H1 (cell line): Measurements from ENCODE around the gene TRIM40. TPM values are rescaled to one million over a fixed set of nuclear protein-coding genes. Genes with fewer than 3 reads are reported as not detected.

ENCODE experiments used
- CTCF ChIA-PET: fragments of 300-600 bp; sonication (Branson Sonifier 250); formaldehyde crosslinking; loops from one replicate; lab custom pipeline; 2021; ENCODE audit not compliant: partially characterized antibody; lab: Charles Lee
- POLR2A ChIA-PET: fragments of 300-600 bp; sonication (Branson Sonifier 250); formaldehyde crosslinking; loops from one replicate; lab custom pipeline; 2021; ENCODE audit warnings: inconsistent platforms; ENCODE audit not compliant: partially characterized antibody; lab: Charles Lee
- DNase-seq, 2 experiments: peaks; one replicate each; pipeline versions ENCODE4 v3.0.0 to v3.0.0-alpha.2; 2010 to 2022; ENCODE audit warnings: low spot score in 2 of 2, low read depth in 1 of 2, mixed read lengths in 1 of 2
- FAIRE-seq: peaks from 2 replicates; lab custom pipeline; 2011; peaks lifted over from hg19 to GRCh38; lab: Jason Lieb, UNC
- H2AFZ ChIP-seq: 2 replicates; pipeline ENCODE4 v1.8.1; 2012; ENCODE audit warnings: low read length, inconsistent platforms
- H2AK5ac ChIP-seq: 2 replicates; pipeline ENCODE4 v1.6.1; 2013; ENCODE audit warnings: low read depth, low read length
- H2BK120ac ChIP-seq: replicated peaks from 2 replicates; pipeline ENCODE3; 2013; ENCODE audit warnings: low read depth, low read length, inconsistent platforms
- H2BK12ac ChIP-seq: 2 replicates; pipeline ENCODE4 v1.6.1; 2013; ENCODE audit warnings: low read depth, low read length
- H2BK15ac ChIP-seq: 2 replicates; pipeline ENCODE4 v1.6.1; 2013; ENCODE audit warnings: low read length
- H2BK20ac ChIP-seq: 2 replicates; pipeline ENCODE4 v1.6.1; 2013; ENCODE audit warnings: low read length
- H2BK5ac ChIP-seq: 2 replicates; pipeline ENCODE4 v1.6.1; 2013; ENCODE audit warnings: low read depth, low read length
- H3K14ac ChIP-seq: 2 replicates; pipeline ENCODE4 v1.6.1; 2013; ENCODE audit warnings: inconsistent platforms; ENCODE audit not compliant: insufficient read length
- H3K18ac ChIP-seq: 2 replicates; pipeline ENCODE4 v1.6.1; 2013; ENCODE audit warnings: low read length; ENCODE audit errors: extremely low read depth
- H3K23ac ChIP-seq: 2 replicates; pipeline ENCODE4 v1.6.1; 2013; ENCODE audit warnings: inconsistent platforms; ENCODE audit not compliant: insufficient read length
- H3K23me2 ChIP-seq: 2 replicates; pipeline ENCODE4 v1.6.1; 2013; ENCODE audit warnings: low read depth, low read length
- H3K27ac ChIP-seq: 2 replicates; pipeline ENCODE4 v1.6.1; 2011; ENCODE audit warnings: low read depth, low read length, inconsistent platforms
- H3K27me3 ChIP-seq, 4 experiments: replicated peaks in 1 of 4; 1 replicate in 1 of 4; 2 replicates in 3 of 4; pipeline versions ENCODE4 v1.6.1 to v1.8.1; 2011 to 2013; ENCODE audit warnings: low read length in 3 of 4, mild to moderate bottlenecking in 3 of 4, inconsistent platforms in 2 of 4, mixed read lengths in 2 of 4, moderate library complexity in 1 of 4; ENCODE audit not compliant: control insufficient read depth in 3 of 4, insufficient read depth in 3 of 4; ENCODE audit errors: extremely low read depth in 1 of 4
- H3K36me3 ChIP-seq, 4 experiments: 2 replicates each; pipeline versions ENCODE4 v1.6.1 to v1.8.1; 2011 to 2013; ENCODE audit warnings: mild to moderate bottlenecking in 4 of 4, low read length in 3 of 4, moderate library complexity in 2 of 4, control low read depth in 1 of 4, inconsistent platforms in 1 of 4; ENCODE audit not compliant: insufficient read depth in 4 of 4, control insufficient read depth in 2 of 4
- H3K4ac ChIP-seq: replicated peaks from 2 replicates; pipeline ENCODE3; 2013; ENCODE audit warnings: low read length, low read depth, mixed read lengths, inconsistent platforms; ENCODE audit not compliant: insufficient read length
- H3K4me1 ChIP-seq, 4 experiments: replicated peaks in 1 of 4; 1 replicate in 1 of 4; 2 replicates in 3 of 4; pipeline versions ENCODE4 v1.6.1 to v1.8.1; 2011 to 2013; ENCODE audit warnings: low read length in 3 of 4, inconsistent platforms in 2 of 4, mixed read lengths in 1 of 4; ENCODE audit not compliant: insufficient read depth in 4 of 4, control insufficient read depth in 3 of 4
- H3K4me2 ChIP-seq, 2 experiments: 2 replicates each; pipeline versions ENCODE4 v1.6.1 to v1.8.1; 2011 to 2013; ENCODE audit warnings: low read depth in 2 of 2, low read length in 2 of 2, control low read depth in 1 of 2, inconsistent platforms in 1 of 2, mild to moderate bottlenecking in 1 of 2; ENCODE audit not compliant: insufficient read depth in 1 of 2
- H3K4me3 ChIP-seq, 4 experiments: fragments of 200-600, 300-600 bp in 1 of 4; sonication (generic), shearing (Covaris generic), sonication (Bioruptor Twin) in 1 of 4; 2 replicates each; pipeline versions ENCODE4 v1.5.1 to v1.8.1; 2011 to 2016; ENCODE audit warnings: low read length in 4 of 4, low read depth in 3 of 4, control low read depth in 2 of 4, inconsistent platforms in 2 of 4, mild to moderate bottlenecking in 2 of 4, mixed read lengths in 1 of 4, moderate library complexity in 1 of 4; ENCODE audit not compliant: insufficient read depth in 2 of 4; ENCODE audit errors: extremely low read depth in 1 of 4
- H3K56ac ChIP-seq: replicated peaks from 2 replicates; pipeline ENCODE3; 2013; ENCODE audit warnings: low read depth, mild to moderate bottlenecking, mixed read lengths, low read length, inconsistent platforms; ENCODE audit not compliant: insufficient read length
- H3K79me1 ChIP-seq: 2 replicates; pipeline ENCODE4 v1.6.1; 2013; ENCODE audit warnings: low read depth, low read length, control low read depth
- H3K79me2 ChIP-seq, 2 experiments: 2 replicates each; pipeline versions ENCODE4 v1.6.1 to v1.8.1; 2012 to 2013; ENCODE audit warnings: low read length in 2 of 2, mild to moderate bottlenecking in 2 of 2, inconsistent platforms in 1 of 2; ENCODE audit not compliant: insufficient read depth in 2 of 2, control insufficient read depth in 1 of 2
- H3K9ac ChIP-seq, 4 experiments: replicated peaks in 1 of 4; 1 replicate in 1 of 4; 2 replicates in 3 of 4; pipeline versions ENCODE4 v1.6.1 to v1.8.1; 2011 to 2013; ENCODE audit warnings: low read depth in 3 of 4, low read length in 3 of 4, control low read depth in 2 of 4, mild to moderate bottlenecking in 2 of 4, moderate library complexity in 2 of 4, inconsistent platforms in 1 of 4; ENCODE audit errors: extremely low read depth in 1 of 4
- H3K9me3 ChIP-seq, 2 experiments: 2 replicates each; pipeline versions ENCODE4 v1.6.1 to v1.8.1; 2012 to 2013; ENCODE audit warnings: mild to moderate bottlenecking in 2 of 2, moderate library complexity in 2 of 2, control low read depth in 1 of 2, inconsistent platforms in 1 of 2, low read depth in 1 of 2, low read length in 1 of 2, mixed read lengths in 1 of 2; ENCODE audit not compliant: insufficient read depth in 2 of 2
- H4K20me1 ChIP-seq, 2 experiments: replicated peaks in 1 of 2; 2 replicates each; pipeline versions ENCODE3 to v1.8.1; 2011 to 2013; ENCODE audit warnings: inconsistent platforms in 2 of 2, low read length in 2 of 2, mild to moderate bottlenecking in 1 of 2; ENCODE audit not compliant: insufficient read depth in 2 of 2, control insufficient read depth in 1 of 2
- H4K5ac ChIP-seq: 2 replicates; pipeline ENCODE4 v1.6.1; 2013; ENCODE audit warnings: low read length, low read depth, mixed read lengths, inconsistent platforms; ENCODE audit not compliant: insufficient read length
- H4K8ac ChIP-seq: 2 replicates; pipeline ENCODE4 v1.8.0; 2013; ENCODE audit warnings: mild to moderate bottlenecking, moderate library complexity, low read length, inconsistent platforms; ENCODE audit not compliant: insufficient read depth; ENCODE audit errors: extremely low read depth
- H4K91ac ChIP-seq: replicated peaks from 2 replicates; pipeline ENCODE3; 2013; ENCODE audit warnings: low read length, mixed read lengths, inconsistent platforms; ENCODE audit not compliant: insufficient read length
- EZH2 ChIP-seq: fragments of 200-600 bp; sonication (generic); IDR thresholded peaks from 2 replicates; pipeline ENCODE4 v1.7.1; 2012; ENCODE audit warnings: low read depth, mild to moderate bottlenecking, moderate library complexity, low read length, inconsistent platforms; ENCODE audit not compliant: severe bottlenecking
- HDAC2 ChIP-seq, 2 experiments: fragments of 300-600 bp in 1 of 2; sonication (generic) in 1 of 2; IDR thresholded peaks; 2 replicates each; pipeline ENCODE4 v1.6.1; 2011 to 2012; ENCODE audit warnings: low read depth in 2 of 2, low read length in 2 of 2, mild to moderate bottlenecking in 2 of 2, moderate library complexity in 2 of 2, borderline replicate concordance in 1 of 2, inconsistent platforms in 1 of 2
- PHF8 ChIP-seq: fragments of 200-600 bp; sonication (generic); conservative IDR thresholded peaks from 2 replicates; pipeline ENCODE4 v1.7.1; 2012; ENCODE audit warnings: low read depth, mild to moderate bottlenecking, inconsistent platforms, low read length, moderate library complexity
- POLR2A ChIP-seq, 2 experiments: IDR thresholded peaks; 1 replicate in 1 of 2; 2 replicates in 1 of 2; pipeline ENCODE4 v1.6.1; 2011; ENCODE audit warnings: low read depth in 2 of 2, low read length in 2 of 2, mild to moderate bottlenecking in 2 of 2; ENCODE audit errors: control extremely low read depth in 1 of 2
- RAD21 ChIP-seq, 2 experiments: IDR thresholded peaks in 1 of 2; conservative IDR thresholded peaks in 1 of 2; 2 replicates each; pipeline ENCODE4 v1.6.1; 2011; ENCODE audit warnings: low read depth in 2 of 2, low read length in 2 of 2, improper control_type of control experiment in 1 of 2, inconsistent platforms in 1 of 2, mild to moderate bottlenecking in 1 of 2, moderate library complexity in 1 of 2
- RXRA ChIP-seq: IDR thresholded peaks from 2 replicates; pipeline ENCODE4 v1.6.1; 2011; ENCODE audit warnings: low read depth, mild to moderate bottlenecking, low read length, moderate library complexity; ENCODE audit not compliant: insufficient read depth
- SRF ChIP-seq: IDR thresholded peaks from 2 replicates; pipeline ENCODE4 v1.6.1; 2011; ENCODE audit warnings: mild to moderate bottlenecking, low read depth, low read length, moderate library complexity
- WGBS, 2 experiments: shearing (Covaris generic) in 1 of 2; methylation state at CpG; one replicate each; pipeline versions ENCODE4 v1.1.6 to v1.1.7; 2013 to 2015; ENCODE audit warnings: low lambda C conversion rate in 2 of 2, mixed read lengths in 2 of 2, inconsistent platforms in 1 of 2, low coverage in 1 of 2, missing lambda C conversion rate in 1 of 2; ENCODE audit not compliant: insufficient replicate concordance in 2 of 2, insufficient coverage in 1 of 2, insufficient read length in 1 of 2; ENCODE audit errors: extremely low coverage in 1 of 2, missing lambda C conversion rate in 1 of 2; 5-methylcytosine and 5-hydroxymethylcytosine counted together
- polyA plus RNA-seq, 7 experiments: library from polyadenylated mRNA; depleted of rRNA in 3 of 7; stranded (reverse) in 5 of 7; unstranded in 2 of 7; fragments of >200 nt in 5 of 7; fragments of 200-250 nt in 2 of 7; gene quantifications; 1 replicate in 5 of 7; 2 replicates in 1 of 7; 4 replicates in 1 of 7; pipeline versions ENCODE4 v1.2.1 to v1.2.3, GENCODE V29; 2011 to 2013; ENCODE audit warnings: missing spikeins in 2 of 7, mixed read lengths in 2 of 7
- total RNA-seq: library from RNA; stranded (reverse); fragmentation: NEBNext Ultra II Directional; extraction: Animal tissue kit (Norgen Biotek cat#: 25700); gene quantifications from 2 replicates; pipeline ENCODE4 v1.2.1, GENCODE V29; 2021

Gene TRIM40
- total and polyA plus RNA-seq, 2 of the 8 experiments (the other 6 are each of a cell fraction or from before 2014, with no cell fraction given) = not detected

DNA sequence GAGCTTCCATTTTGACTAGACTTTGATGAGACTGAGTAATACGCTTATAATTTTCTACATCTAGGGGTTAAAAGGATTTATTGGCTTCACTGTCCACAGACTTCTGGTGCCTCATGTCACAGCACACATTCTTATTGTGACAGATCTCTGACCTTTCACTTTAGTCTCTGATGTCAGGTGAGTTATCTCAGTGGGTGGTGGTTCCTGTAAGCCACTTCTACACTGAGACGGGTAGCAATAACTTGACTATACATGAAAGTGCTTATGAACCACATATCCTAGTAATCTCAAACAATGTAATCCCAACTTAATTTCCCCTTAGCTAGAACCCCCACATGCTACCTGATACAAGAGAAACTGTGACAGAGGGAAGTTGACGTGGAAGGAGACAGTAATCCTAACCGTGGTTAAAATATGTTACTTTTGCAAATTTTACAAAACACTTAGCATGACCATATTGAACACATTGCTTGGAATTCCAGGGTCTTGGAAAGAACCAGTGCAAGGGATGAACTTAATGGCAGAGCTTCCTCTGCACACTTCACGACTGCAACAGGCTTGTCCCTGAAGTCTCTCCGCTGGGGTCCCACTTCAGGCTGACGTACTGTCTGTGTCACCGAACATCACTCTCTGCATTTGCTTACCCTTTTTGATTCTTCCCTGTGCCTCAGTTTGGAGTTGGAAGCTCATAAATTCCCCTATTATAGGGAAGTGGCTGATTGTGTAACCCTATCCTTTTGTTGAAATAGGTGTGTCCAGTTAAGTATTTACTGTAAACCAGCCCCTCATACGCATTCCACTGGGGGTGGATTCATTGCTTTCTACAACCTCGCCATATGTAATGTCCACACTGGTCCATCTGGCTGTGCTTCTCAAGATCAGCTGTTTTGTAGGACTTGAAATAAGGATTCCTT is 6.4 kb upstream of the TRIM40 start:
- DNase-seq = no peak
- Histone ChIP-seq H3K18ac (no peak overlapping the region), H4K91ac (no peak overlapping the region), H2BK15ac (no peak overlapping the region), H4K8ac (no peak overlapping the region), H3K27me3 (peaks cover 16 to 59% (median 47%) of the 10 kb centered on the region in 4 experiments), H3K23ac (no peak overlapping the region), H2BK5ac (no peak overlapping the region), H4K5ac (no peak overlapping the region), H3K4me2 (no peak overlapping the region), H3K4me1 (no peaks in the 10 kb centered on the region; a peak in 4 of 7 replicates)
- POLR2A ChIA-PET = interaction anchor here (0.8 kb wide), 1 partner anchor 26 kb away, joined by 3 read pairs; no protein-coding TSS in a partner anchor
- TF ChIP-seq SRF (no peak), RAD21 (IDR thresholded peaks at IDR 0.05 in 1 of 2, conservative IDR thresholded peaks at IDR 0.05 in 1 of 2; ENCODE audit: low read depth in 2 of 2, low read length in 2 of 2) (no peak), HDAC2 (IDR thresholded peaks at IDR 0.05; ENCODE audit: borderline replicate concordance in 1 of 2, low read depth in 2 of 2, low read length in 2 of 2) (no peak), RXRA (no peak), POLR2A (IDR thresholded peaks at IDR 0.05; ENCODE audit: control extremely low read depth in 1 of 2, low read depth in 2 of 2, low read length in 2 of 2) (no peak), PHF8 (no peak), EZH2 (peak; percentile 4)
- TF ChIP-seq, all 59 proteins: peak for 1
- Histone ChIP-seq H3K9ac (no peak overlapping the region), H3K4me3 (no peak overlapping the region), H2BK12ac (no peak overlapping the region), H3K79me2 (no peaks in the 10 kb centered on the region), H2BK120ac (no peak overlapping the region), H2BK20ac (no peak overlapping the region), H3K14ac (no peak overlapping the region), H3K27ac (no peak overlapping the region), H2AK5ac (no peak overlapping the region), H3K56ac (no peak overlapping the region), H3K36me3 (no peaks in the 10 kb centered on the region), H3K4ac (no peak overlapping the region), H2AFZ (no peak overlapping the region), H3K23me2 (peaks cover 8% of the 10 kb centered on the region; the same call in 1 of the 2 replicates), H4K20me1 (no peaks in the 10 kb centered on the region), H3K79me1 (no peaks in the 10 kb centered on the region), H3K9me3 (no peaks in the 10 kb centered on the region)
- CTCF ChIA-PET = interaction anchor here (0.7 to 10.2 kb wide), 8 partner anchors 14 to 56 kb away, joined by 3 to 166 read pairs (median 12); partner anchors contain the start of gene TRIM31
- 83% methylated on average over 10 of the region's 10 CpGs; no CpG with 5 or more reads in 1 of the 2 experiments for WGBS, 2 experiments
- FAIRE-seq = no peak
